Stomach (tissue), 9 donors: ENCODE results near the gene LY9. TPM values are rescaled to one million over a fixed set of nuclear protein-coding genes. Genes with fewer than 3 reads are reported as not detected.

Source experiments
- DNase-seq, 2 donors: peaks; one replicate each; pipeline versions ENCODE4 v3.0.0 to v3.0.0-alpha.2; 2013 to 2019
- H3K27ac ChIP-seq, 5 donors: fragments of 200-600 bp in 4 of 5; sonication (generic) in 4 of 5; one replicate each; pipeline ENCODE4 v1.5.1; 2013 to 2019; ENCODE audit warnings: mild to moderate bottlenecking in 1 of 5, moderate library complexity in 1 of 5
- H3K27me3 ChIP-seq, 3 donors: fragments of 200-600 bp; sonication (generic); one replicate each; pipeline ENCODE4 v1.5.1; 2017 to 2019; ENCODE audit warnings: mixed run types in 1 of 3
- H3K36me3 ChIP-seq, 4 donors: fragments of 200-600 bp; sonication (generic); 1 replicate in 3 of 4; 2 replicates in 1 of 4; pipeline ENCODE4 v1.5.1; 2016 to 2019
- H3K4me1 ChIP-seq, 4 donors: fragments of 200-600 bp; sonication (generic); one replicate each; pipeline ENCODE4 v1.5.1; 2016 to 2019
- H3K4me3 ChIP-seq, 4 donors: fragments of 200-600 bp; sonication (generic) in 3 of 4; one replicate each; pipeline ENCODE4 v1.5.1; 2016 to 2019; ENCODE audit warnings: mild to moderate bottlenecking in 1 of 4
- H3K9me3 ChIP-seq, 4 donors: fragments of 200-600 bp; sonication (generic); one replicate each; pipeline ENCODE4 v1.5.1; 2016 to 2019
- EP300 ChIP-seq: sonication (generic); formaldehyde crosslinking; IDR thresholded peaks from one replicate; pipeline ENCODE4 v1.6.1; 2017; ENCODE audit warnings: antibody characterized with exemption
- POLR2A ChIP-seq, 4 donors: fragments of 450-650 bp; IDR thresholded peaks; one replicate each; pipeline ENCODE4 v1.6.1; 2016; ENCODE audit warnings: antibody characterized with exemption in 4 of 4, control low read depth in 2 of 4, mild to moderate bottlenecking in 1 of 4, moderate library complexity in 1 of 4
- POLR2AphosphoS5 ChIP-seq, 3 donors: sonication (generic); formaldehyde crosslinking; IDR thresholded peaks; one replicate each; pipeline ENCODE4 v1.6.1; 2016; ENCODE audit warnings: antibody characterized with exemption in 3 of 3
- WGBS, 5 donors: extraction: QIAGEN DNeasy Blood & Tissue Kit in 3 of 5; methylation state at CpG; one replicate each; pipeline versions ENCODE4 v1.1.5 to v1.1.7; 2013 to 2018; 5-methylcytosine and 5-hydroxymethylcytosine counted together
- intact Hi-C: fragments of 100-400 bp; cut with DNase I; formaldehyde crosslinking; loops from one replicate; pipeline ENCODE4 v1.15.1; 2023; ENCODE audit warnings: low total_unique reads
- polyA plus RNA-seq, 3 donors: library from polyadenylated mRNA; stranded (reverse); fragments of 200-250 nt; gene quantifications; one replicate each; pipeline ENCODE4 v1.2.3, GENCODE V29; 2013
- total RNA-seq, 5 donors: library from RNA; depleted of rRNA; stranded (reverse); fragments of >200 nt; gene quantifications; one replicate each; pipeline versions ENCODE4 v1.1.0 to v1.2.3, GENCODE V29; 2014 to 2016
- TF ChIP-seq, protein P1 (sequence below), 7 experiments: fragments of 450-650 bp in 4 of 7; fragments of 200-600 bp in 3 of 7; sonication (generic) in 3 of 7; IDR thresholded peaks; one replicate each; pipeline ENCODE4 v1.5.1; 2016 to 2019; ENCODE audit warnings: antibody characterized with exemption in 7 of 7, control low read depth in 2 of 7, mild to moderate bottlenecking in 1 of 7
- donor health status: healthy with polysubstance abuse.
- donor health status: Bipolar disorder and iron deficiency.
- donor health status: healthy.

The LY9 gene
- total and polyA plus RNA-seq, 8 donors = 0.25 to 7.5 (median 1.2) TPM; not detected in 2

DNA sequence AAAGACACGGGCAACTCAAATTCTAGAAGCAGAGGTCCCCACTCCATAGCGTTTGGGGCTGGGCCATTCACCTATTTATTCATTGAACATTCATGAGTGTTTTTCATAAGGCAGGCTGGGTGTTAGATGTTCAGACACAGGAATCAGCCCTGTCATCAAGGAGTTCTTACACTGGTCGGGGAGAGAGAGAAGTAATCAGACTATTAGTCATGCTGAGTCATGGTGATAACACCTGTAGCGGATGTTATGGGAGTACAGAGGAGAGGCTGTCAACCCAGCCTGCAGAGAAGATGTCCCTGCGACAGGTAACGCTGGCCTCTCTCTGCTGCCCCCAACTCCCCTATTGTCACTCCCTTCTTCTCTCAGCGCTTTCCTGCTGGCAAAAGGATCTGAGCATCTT is 17.2 kb downstream of the LY9 start:
- WGBS, 5 donors = 57 to 76% (median 65%) methylated on average over 7 of the region's 7 CpGs
- intact Hi-C loops = no loop called here
- DNase-seq = peak in 1 of 2 donors; percentile 40

DNA sequence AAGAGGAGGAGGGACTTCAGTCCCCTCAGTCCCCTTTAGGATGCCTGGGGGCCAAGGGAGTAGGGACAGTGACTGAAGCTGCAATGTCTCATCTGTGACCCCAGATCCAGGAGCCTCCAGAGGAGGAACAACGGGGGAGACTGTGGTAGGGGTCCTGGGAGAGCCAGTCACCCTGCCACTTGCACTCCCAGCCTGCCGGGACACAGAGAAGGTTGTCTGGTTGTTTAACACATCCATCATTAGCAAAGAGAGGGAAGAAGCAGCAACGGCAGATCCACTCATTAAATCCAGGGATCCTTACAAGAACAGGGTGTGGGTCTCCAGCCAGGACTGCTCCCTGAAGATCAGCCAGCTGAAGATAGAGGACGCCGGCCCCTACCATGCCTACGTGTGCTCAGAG is 18.3 kb downstream of the LY9 start:
- no peak overlapping the region for H3K27ac ChIP-seq
- no peaks in the 10 kb centered on the region for H3K36me3 ChIP-seq
- intact Hi-C loops = no loop called here
- H3K9me3 ChIP-seq = no peaks in the 10 kb centered on the region
- 78 to 92% (median 80%) methylated on average over 6 of the region's 6 CpGs for WGBS, 5 donors
- no peak for DNase-seq
- TF ChIP-seq POLR2AphosphoS5 (IDR thresholded peaks at IDR 0.05) = no peak
- TF ChIP-seq POLR2A (IDR thresholded peaks at IDR 0.05) = no peak
- TF ChIP-seq EP300 = no peak
- TF ChIP-seq, protein P1, sequence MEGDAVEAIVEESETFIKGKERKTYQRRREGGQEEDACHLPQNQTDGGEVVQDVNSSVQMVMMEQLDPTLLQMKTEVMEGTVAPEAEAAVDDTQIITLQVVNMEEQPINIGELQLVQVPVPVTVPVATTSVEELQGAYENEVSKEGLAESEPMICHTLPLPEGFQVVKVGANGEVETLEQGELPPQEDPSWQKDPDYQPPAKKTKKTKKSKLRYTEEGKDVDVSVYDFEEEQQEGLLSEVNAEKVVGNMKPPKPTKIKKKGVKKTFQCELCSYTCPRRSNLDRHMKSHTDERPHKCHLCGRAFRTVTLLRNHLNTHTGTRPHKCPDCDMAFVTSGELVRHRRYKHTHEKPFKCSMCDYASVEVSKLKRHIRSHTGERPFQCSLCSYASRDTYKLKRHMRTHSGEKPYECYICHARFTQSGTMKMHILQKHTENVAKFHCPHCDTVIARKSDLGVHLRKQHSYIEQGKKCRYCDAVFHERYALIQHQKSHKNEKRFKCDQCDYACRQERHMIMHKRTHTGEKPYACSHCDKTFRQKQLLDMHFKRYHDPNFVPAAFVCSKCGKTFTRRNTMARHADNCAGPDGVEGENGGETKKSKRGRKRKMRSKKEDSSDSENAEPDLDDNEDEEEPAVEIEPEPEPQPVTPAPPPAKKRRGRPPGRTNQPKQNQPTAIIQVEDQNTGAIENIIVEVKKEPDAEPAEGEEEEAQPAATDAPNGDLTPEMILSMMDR (IDR thresholded peaks at IDR 0.05) = no peak
- peaks cover 0 to 6% (median 4%) of the 10 kb centered on the region in 4 donors for H3K4me1 ChIP-seq
- H3K4me3 ChIP-seq = no peak overlapping the region
- peaks cover 0 to 6% (median 0%) of the 10 kb centered on the region in 3 donors for H3K27me3 ChIP-seq

More for the DNA sequence above, 17.2 kb downstream of the LY9 start:
- H3K27ac ChIP-seq = no peak overlapping the region
- H3K9me3 ChIP-seq = peaks cover 0 to 3% (median 0%) of the 10 kb centered on the region in 4 donors
- TF ChIP-seq, protein P1 (IDR thresholded peaks at IDR 0.05) = no peak
- TF ChIP-seq POLR2AphosphoS5 (IDR thresholded peaks at IDR 0.05) = peak in 1 of 3 donors; percentile 53
- peaks cover 0 to 6% (median 4%) of the 10 kb centered on the region in 4 donors for H3K4me1 ChIP-seq
- no peak overlapping the region for H3K4me3 ChIP-seq
- H3K36me3 ChIP-seq = no peaks in the 10 kb centered on the region
- H3K27me3 ChIP-seq = peaks cover 0 to 6% (median 0%) of the 10 kb centered on the region in 3 donors

DNA sequence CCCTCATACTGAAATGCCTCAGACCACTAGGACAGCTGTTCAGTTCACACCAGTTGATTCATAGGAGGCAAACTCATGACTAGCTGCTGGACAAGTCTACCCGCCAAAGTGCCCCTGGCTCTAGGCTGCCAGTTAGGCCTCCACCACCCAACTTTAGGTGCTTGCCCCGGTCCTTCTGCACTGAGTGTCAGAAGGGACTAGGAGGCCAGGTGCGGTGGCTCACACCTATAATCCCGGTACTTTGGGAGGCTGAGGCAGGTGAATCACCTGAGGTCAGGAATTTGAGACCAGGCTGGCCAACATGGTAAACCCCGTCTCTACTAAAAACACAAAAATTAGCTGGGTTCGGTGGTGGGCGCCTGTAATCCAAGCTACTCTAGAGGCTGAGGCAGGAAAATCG is 18.9 kb downstream of the LY9 start:
- intact Hi-C loops = no loop called here
- H3K27ac ChIP-seq = no peak overlapping the region
- no peaks in the 10 kb centered on the region for H3K9me3 ChIP-seq
- DNase-seq = no peak
- H3K4me3 ChIP-seq = no peak overlapping the region
- H3K27me3 ChIP-seq = peaks cover 0 to 6% (median 0%) of the 10 kb centered on the region in 3 donors
- no peaks in the 10 kb centered on the region for H3K36me3 ChIP-seq
- 89 to 98% (median 97%) methylated on average over 8 of the region's 8 CpGs for WGBS, 5 donors
- TF ChIP-seq EP300 = no peak
- no peak for TF ChIP-seq POLR2A (IDR thresholded peaks at IDR 0.05)
- TF ChIP-seq, protein P1 (IDR thresholded peaks at IDR 0.05) = no peak
- TF ChIP-seq POLR2AphosphoS5 (IDR thresholded peaks at IDR 0.05) = no peak
- H3K4me1 ChIP-seq = peaks cover 0 to 6% (median 4%) of the 10 kb centered on the region in 4 donors

DNA sequence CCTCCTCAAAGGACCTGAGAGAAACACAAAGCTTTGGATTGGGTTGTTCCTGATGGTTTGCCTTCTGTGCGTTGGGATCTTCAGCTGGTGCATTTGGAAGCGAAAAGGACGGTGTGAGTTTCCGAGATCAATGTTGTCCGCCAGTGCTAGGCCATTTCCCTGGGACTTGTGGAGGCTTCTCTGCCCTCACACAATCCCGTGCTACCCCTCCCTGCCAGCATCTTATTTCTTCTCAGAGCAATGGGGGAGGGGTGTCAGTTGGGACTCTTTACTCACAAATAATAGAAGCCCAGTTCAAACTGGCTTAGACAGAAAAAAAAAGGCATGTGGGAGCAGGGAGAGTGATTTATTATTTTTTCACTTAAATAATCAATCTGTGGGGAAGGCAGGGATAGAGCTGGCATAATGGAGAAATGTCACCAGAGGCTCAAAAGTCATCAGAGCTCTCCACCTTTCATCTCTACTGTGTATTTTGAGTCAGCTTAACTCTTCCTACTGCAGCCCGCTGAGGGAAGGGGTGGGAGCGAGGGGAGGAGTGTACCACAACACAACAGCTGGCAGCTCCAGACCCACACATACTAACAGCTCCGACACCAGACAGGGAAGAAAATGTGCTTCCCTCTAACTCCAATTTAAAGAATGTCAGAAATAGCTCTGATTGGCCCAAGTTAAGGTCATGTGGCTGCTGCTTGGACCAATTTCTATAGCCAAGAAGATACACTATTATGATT is 22.4 kb downstream of the LY9 start:
- H3K27me3 ChIP-seq = peaks cover 0 to 6% (median 0%) of the 10 kb centered on the region in 3 donors
- no peak overlapping the region for H3K4me3 ChIP-seq
- no peaks in the 10 kb centered on the region for H3K9me3 ChIP-seq
- H3K4me1 ChIP-seq = peaks cover 0 to 3% (median under 1%) of the 10 kb centered on the region in 4 donors
- intact Hi-C loops = no loop called here
- no peak overlapping the region for H3K27ac ChIP-seq
- 59 to 72% (median 67%) methylated on average over 9 of the region's 9 CpGs for WGBS, 5 donors
- no peak for DNase-seq
- no peaks in the 10 kb centered on the region for H3K36me3 ChIP-seq
- TF ChIP-seq, protein P1 (IDR thresholded peaks at IDR 0.05) = no peak
- TF ChIP-seq EP300 (no peak), POLR2AphosphoS5 (IDR thresholded peaks at IDR 0.05) (no peak), POLR2A (IDR thresholded peaks at IDR 0.05) (no peak)
